A549 treated with ZK216348 at 1 μM for 4 hours (cell line): ENCODE results near the gene SEPTIN12. TPM values are rescaled to one million over a fixed set of nuclear protein-coding genes. Genes with fewer than 3 reads are reported as not detected.

Source experiments
- total RNA-seq: library from RNA; stranded (reverse); fragments of 200-300 nt; extraction: Qiagen RNA extraction; gene quantifications from 5 replicates; pipeline ENCODE4 v1.2.3, GENCODE V29; 2022; ENCODE audit warnings: low read depth

The SEPTIN12 gene, protein sequence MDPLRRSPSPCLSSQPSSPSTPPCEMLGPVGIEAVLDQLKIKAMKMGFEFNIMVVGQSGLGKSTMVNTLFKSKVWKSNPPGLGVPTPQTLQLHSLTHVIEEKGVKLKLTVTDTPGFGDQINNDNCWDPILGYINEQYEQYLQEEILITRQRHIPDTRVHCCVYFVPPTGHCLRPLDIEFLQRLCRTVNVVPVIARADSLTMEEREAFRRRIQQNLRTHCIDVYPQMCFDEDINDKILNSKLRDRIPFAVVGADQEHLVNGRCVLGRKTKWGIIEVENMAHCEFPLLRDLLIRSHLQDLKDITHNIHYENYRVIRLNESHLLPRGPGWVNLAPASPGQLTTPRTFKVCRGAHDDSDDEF
- not detected in 5 replicates for total RNA-seq

GRCh38 chr16:4787627-4788482, at the start of gene SEPTIN12:
TSS of gene SEPTIN12 (minus strand) at chr16:4788345. CDS start at chr16:4787645, 700 bp downstream.

DNA sequence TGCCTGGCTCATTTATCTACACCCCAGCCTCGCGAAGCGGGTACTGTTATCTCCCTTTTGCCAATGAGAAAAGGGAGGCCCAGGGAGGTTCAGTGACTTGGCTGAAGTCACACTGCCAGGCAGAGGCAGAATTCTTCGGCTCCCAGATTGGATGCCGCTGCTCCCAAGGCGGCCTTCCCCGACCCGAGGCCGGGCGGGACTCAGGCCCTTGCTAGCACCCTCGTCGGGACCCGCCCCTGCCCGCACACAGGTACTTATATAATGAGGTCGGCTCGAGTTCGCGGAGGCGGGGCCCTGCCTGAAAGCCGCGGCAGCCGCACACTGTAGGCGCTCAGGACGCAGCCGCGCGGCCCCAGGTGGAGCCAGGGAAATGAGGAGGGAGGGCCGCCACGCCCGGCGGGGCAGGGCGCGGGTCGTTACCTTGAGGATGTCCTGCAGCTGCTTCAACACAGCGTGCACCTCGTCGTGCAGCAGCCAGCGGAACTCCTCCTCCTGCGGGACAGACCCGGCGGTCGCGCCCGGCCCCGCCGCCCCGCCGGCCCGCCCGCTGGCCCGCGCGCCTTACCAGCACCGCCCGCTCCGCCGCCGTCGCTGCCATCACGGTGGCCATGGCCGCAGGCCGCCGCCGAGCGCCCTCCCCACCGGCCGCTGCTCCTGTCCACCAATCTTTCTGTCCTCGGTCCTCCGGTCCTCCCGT, 14.0 kb upstream of the SEPTIN12 start, which contains the start of gene ROGDI:
ROGDI (minus strand) TSS at position 672 of the 697 bp plus-strand sequence; CDS start at position 610, 62 bp downstream.

GRCh38 chr16:4795181-4795827, 7.2 kb upstream of the SEPTIN12 start, which contains the start of gene SMIM22:
TSS of gene SMIM22 (plus strand) at chr16:4795369. CDS start at chr16:4795735, 366 bp downstream.

GRCh38 chr16:4766875-4767628, 21.1 kb downstream of the SEPTIN12 start, which contains the start of gene ZNF500:
TSS of gene ZNF500 (minus strand) at chr16:4767162. CDS start at chr16:4765978, 1,184 bp downstream.

DNA sequence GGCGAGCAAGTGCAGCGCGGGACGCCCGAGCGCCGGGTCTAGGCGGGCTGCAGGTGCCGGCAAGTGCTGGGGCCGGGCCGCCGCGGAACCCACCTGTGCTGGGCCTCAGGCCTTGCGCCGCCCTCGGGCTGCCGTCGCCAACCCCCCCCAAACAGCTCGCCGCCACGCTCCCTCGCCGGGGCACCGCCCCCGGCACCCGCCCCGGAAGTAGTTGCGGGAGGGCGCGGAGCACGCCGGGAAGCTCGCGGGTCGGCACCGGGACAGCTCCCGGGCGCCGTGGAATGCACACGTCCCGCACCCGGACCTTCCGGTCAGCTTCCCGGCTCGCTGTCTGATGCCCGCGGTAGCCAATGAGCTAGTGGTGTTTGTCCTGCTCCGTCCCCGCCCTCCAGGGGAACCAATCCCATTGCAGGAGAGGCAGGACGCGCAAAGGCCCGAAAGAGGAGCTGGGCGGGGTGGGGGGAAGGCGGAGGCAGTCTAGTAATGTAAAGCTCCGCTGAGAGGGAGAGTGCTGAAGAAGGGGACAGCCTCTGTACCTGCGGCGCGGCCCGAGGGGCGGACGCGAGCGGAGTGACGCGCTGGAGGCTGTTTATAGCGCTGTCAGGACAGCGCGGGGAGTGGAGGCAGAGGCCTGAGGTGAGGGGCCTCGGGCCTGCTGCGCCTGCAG, 53.9 kb downstream of the SEPTIN12 start, which contains the start of the genes ANKS3 and DNAAF8:
ANKS3 (minus strand) TSS at position 209 of the 667 bp plus-strand sequence. CDS start 4,122 bp downstream, outside the sequence.
DNAAF8 (plus strand) TSS at position 475 of the 667 bp plus-strand sequence. CDS start 1,978 bp downstream, outside the sequence.

Other genes with a start within 250 kb of the SEPTIN12 start
- 10.4 to 15.6 TPM (median 13.7 TPM) in 5 replicates for gene CDIP1, start 249.6 kb downstream of the SEPTIN12 start, total RNA-seq
- 0.04 to 0.06 TPM in 2 of 5 replicates, not detected in the others for gene C16orf96, start 232.0 kb downstream of the SEPTIN12 start, total RNA-seq
- gene UBALD1, start 173.5 kb downstream of the SEPTIN12 start, total RNA-seq: 24.3 to 67.9 TPM (median 60.3 TPM) in 5 replicates
- gene MGRN1, start 163.5 kb downstream of the SEPTIN12 start, total RNA-seq: 29.4 to 49.3 TPM (median 40.3 TPM) in 5 replicates
- gene NUDT16L1, start 94.8 kb downstream of the SEPTIN12 start, total RNA-seq: 13.1 to 26.3 TPM (median 24.8 TPM) in 5 replicates
- gene ANKS3, start 54.1 kb downstream of the SEPTIN12 start, total RNA-seq: 16.5 to 28.9 TPM (median 28.2 TPM) in 5 replicates
- 1.2 to 2.1 TPM (median 1.4 TPM) in 5 replicates for gene DNAAF8, start 53.8 kb downstream of the SEPTIN12 start, total RNA-seq
- gene ZNF500, start 21.2 kb downstream of the SEPTIN12 start, total RNA-seq: 5.4 to 10.9 TPM (median 8.2 TPM) in 5 replicates
- not detected in 5 replicates for gene SMIM22, start 7.0 kb upstream of the SEPTIN12 start, total RNA-seq
- 10.7 to 16.2 TPM (median 15.6 TPM) in 5 replicates for gene ROGDI, start 14.3 kb upstream of the SEPTIN12 start, total RNA-seq
- 40.4 to 43.5 TPM (median 41.0 TPM) in 5 replicates for gene GLYR1, start 58.9 kb upstream of the SEPTIN12 start, total RNA-seq
- 21.5 to 30.9 TPM (median 27.2 TPM) in 5 replicates for gene UBN1, start 59.1 kb upstream of the SEPTIN12 start, total RNA-seq
- 2.6 to 4.8 TPM (median 4.1 TPM) in 5 replicates for gene PPL, start 148.8 kb upstream of the SEPTIN12 start, total RNA-seq
- 0.05 to 0.11 TPM (median 0.11 TPM) in 3 of 5 replicates, not detected in the others for gene SEC14L5, start 170.0 kb upstream of the SEPTIN12 start, total RNA-seq
- gene NAGPA, start 245.6 kb upstream of the SEPTIN12 start, total RNA-seq: 12.4 to 19.2 TPM (median 18.4 TPM) in 5 replicates